HuH-7.5 (cell line): Measurements from ENCODE around the gene C2orf74.
"Not testable (repeated sequence)": the region's sequence is repeated elsewhere in the genome, so short reads cannot be mapped to it uniquely, and the experiment has no call there.

Experiments used
- DNase-seq: peaks from one replicate; pipeline ENCODE4 v3.0.0; 2011; ENCODE audit warnings: low spot score

The C2orf74 gene

DNA sequence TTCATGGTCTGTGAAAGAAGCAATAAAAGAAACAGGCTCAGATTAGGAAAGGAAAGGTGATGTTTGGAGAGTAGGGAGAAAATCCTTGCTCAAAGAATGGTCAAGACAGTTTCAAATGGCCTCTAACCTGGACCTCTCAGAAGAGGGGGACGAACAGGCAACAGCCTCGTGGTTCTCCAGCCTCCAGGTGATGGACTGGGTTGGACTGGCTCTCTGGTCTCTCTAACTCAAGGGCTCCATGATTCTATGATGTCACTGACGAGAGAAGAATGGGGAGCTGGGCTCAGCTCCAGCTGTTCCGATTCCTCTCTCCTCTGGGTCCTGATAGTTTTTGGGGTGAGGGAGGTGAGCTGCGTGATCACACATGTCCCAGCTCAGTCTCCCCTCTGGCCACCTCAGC, at the start of gene C2orf74:
C2orf74 (plus strand) TSS at position 301 of the 400 bp plus-strand sequence. CDS start 327 bp downstream, outside the sequence.
- no peak for DNase-seq

DNA sequence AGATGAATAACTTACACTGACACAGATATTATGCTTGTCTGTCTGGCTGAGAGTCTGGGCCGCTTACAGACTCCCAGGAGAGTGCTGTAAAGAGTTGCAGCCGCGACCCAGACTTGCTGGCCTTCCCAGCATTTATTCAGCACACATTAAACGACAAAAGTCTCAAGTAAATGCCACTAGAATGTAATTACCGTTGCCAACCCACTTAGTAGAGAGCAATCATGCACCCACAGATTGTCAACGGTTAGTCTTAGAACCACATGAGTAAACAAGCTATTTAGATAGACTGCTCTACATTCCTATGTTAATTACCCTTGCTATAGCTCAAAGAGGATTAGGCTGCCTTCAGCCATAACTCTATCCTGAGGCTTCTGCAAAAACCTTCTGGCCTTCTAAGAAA, 47.8 kb upstream of the C2orf74 start:
- no peak for DNase-seq

GRCh38 chr2:61116302-61116701, 45.7 kb upstream of the C2orf74 start:
- no peak for DNase-seq

- no peak for DNase-seq
These were observed 44.5 kb upstream of the C2orf74 start for GRCh38 chr2:61117534-61117933.

DNA sequence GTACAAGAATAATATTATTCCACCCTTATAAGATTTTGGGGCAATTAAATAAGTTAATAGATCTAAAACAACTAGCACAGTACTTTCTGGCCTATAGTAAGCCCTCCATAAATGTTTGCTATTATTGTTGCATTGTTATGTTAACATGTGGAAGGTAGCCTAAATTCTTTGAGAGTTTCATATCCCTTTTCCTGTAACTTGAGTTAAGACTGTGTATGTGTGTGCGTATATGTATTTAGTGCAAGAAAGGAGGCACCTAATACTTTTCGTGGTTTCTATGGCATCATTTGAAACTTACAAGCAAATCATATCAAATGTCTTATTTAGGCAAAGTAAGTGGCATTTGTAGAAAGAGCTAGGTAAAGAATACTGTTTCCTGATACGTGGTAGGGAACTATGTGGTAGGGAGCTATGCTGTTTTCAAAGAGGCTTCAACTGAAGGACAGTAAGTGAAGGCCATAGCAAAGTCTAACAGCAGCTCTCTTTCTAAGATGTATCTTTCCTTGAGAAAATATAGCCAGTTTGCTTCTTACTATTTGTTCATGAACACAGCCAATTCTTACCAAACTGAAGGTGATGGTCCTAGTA, 36.8 kb upstream of the C2orf74 start:
- DNase-seq, result no peak

GRCh38 chr2:61125798-61126197, 36.2 kb upstream of the C2orf74 start:
- DNase-seq, result no peak

DNA sequence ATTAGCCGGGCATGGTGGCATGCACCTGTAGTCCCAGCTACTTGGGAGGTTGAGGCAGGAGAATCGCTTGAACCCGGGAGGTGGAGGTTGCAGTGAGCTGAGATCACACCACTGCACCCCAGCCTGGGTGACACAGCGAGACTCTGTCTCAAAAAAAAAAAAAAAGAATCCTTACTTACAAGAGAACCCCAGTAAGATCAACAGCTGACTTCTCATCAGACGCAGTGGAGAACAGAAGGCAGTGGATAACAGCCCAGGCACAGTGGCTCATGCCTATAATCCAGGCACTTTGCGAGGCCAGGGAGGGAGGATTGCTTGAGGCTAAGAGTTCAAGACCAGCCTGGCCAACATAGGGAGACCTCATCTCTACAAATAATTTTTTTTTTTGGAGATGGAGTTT, 33.9 kb upstream of the C2orf74 start:
- not testable (repeated sequence) for DNase-seq

- DNase-seq, result no peak
These were observed 27.8 kb upstream of the C2orf74 start for GRCh38 chr2:61134141-61134540.

- DNase-seq, result no peak
These were observed 26.5 kb upstream of the C2orf74 start for GRCh38 chr2:61135510-61135909.

DNA sequence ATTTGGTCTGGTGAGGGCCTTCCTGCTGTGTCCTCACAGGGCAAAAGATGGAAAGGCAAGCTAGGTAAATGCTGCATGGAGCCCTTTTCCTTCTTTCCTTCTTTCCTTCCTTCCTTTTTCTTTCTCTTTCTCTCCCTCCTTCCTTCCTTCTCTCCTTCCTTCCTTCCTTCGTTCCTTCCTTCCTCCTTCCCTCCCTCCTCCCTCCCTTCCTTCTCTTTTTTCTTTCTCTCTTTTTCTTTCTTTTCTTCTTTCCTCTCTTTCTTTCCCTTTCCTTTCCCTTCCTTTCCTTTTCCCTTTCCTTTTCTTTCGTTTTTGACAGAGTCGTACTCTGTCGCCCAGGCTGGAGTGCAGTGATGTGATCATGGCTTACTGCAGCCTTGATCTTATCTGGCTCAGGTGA, 23.1 kb upstream of the C2orf74 start:
- DNase-seq, result no peak

DNA sequence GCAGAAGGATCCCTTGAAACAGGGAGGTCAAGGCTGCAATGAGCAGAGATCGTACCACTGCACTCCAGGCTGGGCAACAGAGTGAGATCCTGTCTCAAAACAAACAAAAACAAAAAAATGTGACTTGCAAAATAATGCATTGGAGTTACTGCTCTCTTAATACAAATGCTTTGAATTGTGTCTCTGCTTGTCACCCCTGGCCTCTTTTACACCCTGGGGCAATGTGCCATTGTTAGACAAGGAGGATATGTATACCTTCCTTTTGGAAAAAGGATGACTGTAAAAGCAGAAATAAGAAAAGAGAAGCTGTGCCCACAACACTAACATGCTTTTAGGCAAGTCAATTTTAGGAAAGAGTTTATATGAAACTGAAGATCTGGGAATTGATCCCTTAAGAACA, 20.8 kb upstream of the C2orf74 start:
- no peak for DNase-seq

DNA sequence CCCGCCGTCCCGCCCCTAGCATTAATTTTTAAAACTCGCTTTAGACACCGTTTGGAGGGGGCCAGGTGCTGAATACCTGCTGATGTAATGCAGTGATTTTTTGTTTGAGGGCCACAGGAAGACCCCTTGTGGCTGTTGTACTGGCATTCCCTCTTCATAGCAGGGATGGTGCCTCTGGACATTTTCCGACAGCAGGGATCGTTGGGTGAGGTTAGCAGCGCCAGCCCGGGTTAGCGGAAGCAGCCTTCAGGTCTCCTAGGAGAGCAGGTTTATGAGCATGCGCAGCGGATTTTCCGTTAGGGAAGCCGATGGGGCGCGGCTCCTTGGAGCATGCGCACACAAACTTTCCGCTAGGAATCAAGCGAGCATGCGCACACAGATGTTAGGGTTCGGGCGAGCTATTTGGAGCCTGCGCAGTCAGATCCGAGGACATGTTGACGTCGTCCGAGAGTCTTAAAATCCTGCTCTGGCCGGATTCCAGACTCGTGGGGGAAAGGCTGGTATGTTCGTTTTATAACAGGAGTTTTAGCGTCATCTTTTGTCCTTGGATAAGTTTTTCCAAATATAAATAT, 17.2 kb upstream of the C2orf74 start:
- DNase-seq, result peak; percentile 88

GRCh38 chr2:61145990-61146389, 16.0 kb upstream of the C2orf74 start:
- no peak for DNase-seq

DNA sequence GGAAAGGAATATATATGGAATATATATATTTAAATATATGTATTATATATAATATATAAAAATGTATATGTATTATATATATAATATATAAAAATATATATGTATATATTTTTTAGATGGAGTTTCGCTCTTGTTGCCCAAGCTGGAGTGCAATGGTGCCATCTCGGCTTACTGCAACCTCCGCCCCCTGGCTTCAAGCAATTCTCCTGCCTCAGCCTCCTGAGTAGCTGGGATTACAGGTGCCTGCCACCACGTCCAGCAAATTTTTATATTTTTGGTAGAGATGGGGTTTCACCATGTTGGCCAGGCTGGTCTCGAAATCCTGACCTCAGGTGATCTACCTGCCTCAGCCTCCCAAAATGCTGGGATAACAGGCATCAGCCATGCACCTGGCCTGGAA, 13.9 kb upstream of the C2orf74 start:
- not testable (repeated sequence) for DNase-seq

DNA sequence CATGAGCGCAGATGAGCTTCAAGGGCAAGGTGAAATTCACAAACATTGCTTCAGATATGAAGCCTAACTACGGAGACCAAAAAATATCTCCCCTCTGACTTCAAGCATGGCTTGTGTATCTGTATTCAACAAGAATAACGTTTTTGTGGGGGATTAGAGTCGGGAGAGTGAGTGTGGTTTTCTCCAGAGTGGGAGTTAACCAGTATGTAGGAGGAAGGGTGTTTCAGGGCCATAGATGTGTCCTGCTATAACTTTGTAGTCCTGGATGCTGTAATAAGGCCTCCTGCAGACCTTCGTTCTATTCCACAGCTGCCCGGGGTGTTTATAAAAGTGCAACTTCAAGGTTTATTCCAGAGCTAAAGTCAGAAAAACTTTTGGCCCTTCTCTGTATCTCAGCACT, 12.9 kb upstream of the C2orf74 start:
- no peak for DNase-seq

- no peak for DNase-seq
These were observed 10.6 kb upstream of the C2orf74 start for GRCh38 chr2:61151436-61151835.

DNA sequence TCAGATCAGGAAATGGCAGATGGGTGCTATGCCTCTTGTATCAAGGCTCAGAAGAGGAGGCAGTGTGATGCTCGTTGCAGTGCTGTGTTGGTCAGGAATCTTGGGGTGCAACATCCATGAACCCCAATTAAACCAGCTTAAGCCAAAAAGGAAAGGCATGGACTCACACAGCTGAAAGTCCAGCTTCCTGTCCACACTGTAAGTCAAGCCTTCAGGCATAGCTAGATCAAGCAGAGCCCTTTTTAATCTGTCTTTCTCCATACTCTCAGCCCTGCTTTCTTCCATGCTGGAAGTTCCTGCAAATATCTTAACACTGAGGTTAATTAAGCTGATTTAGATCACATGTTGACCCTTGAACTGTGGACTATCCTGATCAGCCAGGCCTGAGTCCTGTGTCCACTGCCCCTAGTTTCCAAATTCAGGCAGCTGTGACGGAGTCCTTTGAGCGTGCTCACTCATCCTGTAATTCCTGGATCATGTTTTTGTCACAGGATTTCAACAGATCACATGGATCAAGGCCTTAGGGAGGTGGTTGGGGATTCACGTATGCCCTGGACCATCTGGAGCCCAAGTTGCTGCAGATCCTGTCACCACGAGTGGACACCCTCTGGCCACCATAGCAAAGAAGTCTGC, 4.5 kb upstream of the C2orf74 start:
- no peak for DNase-seq

GRCh38 chr2:61158356-61158955, 3.5 kb upstream of the C2orf74 start:
- DNase-seq, result no peak

- DNase-seq, result no peak
These were observed 733 bp downstream of the C2orf74 start for GRCh38 chr2:61162721-61163120.

DNA sequence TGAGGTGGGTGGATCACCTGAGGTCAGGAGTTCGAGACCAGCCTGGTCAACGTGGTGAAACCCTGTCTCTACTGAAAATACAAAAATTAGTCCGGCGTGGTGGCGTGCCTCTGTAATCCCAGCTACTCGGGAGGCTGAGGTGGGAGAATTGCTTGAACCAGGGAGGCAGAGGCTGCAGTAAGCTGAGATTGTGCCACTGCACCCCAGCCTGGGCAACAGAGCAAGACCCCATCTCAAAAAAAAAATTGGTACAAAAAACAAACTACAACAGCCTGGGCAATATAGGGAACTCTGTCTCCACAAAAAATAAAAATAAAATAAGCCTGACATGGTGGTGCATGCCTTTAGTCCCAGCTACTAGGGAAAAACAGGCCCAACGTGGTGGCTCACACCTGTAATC, 3.1 kb downstream of the C2orf74 start:
- DNase-seq, result not testable (repeated sequence)

DNA sequence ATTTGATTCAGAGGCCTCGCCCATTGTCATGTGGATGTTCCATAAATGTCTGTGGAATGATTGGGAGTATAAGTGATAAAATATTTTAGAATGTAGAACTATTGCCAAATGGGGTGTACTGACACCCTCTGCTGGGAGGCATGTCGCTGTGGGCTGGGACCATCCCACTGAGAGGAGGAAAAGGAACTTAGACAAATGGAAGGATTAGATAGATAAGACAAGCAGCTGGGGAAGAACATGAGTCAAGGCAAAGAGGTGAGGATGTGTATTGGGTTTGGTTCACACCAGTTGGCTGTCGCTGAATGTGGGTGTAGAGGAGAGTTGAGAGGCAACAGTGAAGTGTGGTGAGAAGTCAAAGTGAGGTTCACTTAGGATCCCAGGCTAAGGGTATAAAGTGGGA, 4.0 kb downstream of the C2orf74 start:
- DNase-seq, result no peak

- no peak for DNase-seq
These were observed 5.6 kb downstream of the C2orf74 start for GRCh38 chr2:61167579-61167978.

DNA sequence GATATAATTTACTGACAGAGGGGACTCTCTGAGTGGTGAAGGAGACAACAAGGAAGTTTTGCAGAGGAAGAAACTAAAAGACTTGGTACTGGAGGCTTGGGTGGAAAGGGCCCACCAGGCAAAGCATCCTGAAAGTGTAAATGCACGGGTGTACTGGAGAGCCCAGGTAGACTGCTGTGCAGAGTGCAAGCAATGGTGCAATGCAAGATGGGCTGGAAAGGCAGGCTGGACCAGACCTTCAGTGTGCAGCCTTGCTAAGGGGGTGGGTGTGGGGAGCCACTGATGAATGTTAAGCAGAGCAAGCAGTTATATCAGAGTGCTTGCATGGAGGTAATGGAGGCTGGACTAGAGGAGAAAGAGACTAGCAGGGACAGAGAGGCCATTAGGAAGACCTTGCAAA, 10.7 kb downstream of the C2orf74 start:
- DNase-seq, result no peak
